CD4-positive, alpha-beta T cell treated with Interleukin-15 for 1 hour (primary cell): ENCODE measurements around the gene KLHL29.

ENCODE experiments used
- DNase-seq: peaks from one replicate; pipeline ENCODE4 v3.0.0-alpha.2; 2020

Gene KLHL29

GRCh38 chr2:23452853-23453420 lies 68.0 kb downstream of the KLHL29 start:
- no peak for DNase-seq

- no peak for DNase-seq
Measured at GRCh38 chr2:23453432-23453831, 68.5 kb downstream of the KLHL29 start.

GRCh38 chr2:23453836-23454460 lies 69.0 kb downstream of the KLHL29 start:
- no peak for DNase-seq

- DNase-seq: no peak
Measured at GRCh38 chr2:23454501-23455120, 69.6 kb downstream of the KLHL29 start.

- DNase-seq: no peak
Measured at GRCh38 chr2:23456396-23456795, 71.4 kb downstream of the KLHL29 start.

- DNase-seq: no peak
Measured at GRCh38 chr2:23456881-23457760, 72.1 kb downstream of the KLHL29 start.

- DNase-seq: no peak
Measured at GRCh38 chr2:23457990-23458682, 73.2 kb downstream of the KLHL29 start.

GRCh38 chr2:23459032-23459431 lies 74.1 kb downstream of the KLHL29 start:
- DNase-seq: no peak

GRCh38 chr2:23460228-23460627 lies 75.2 kb downstream of the KLHL29 start:
- DNase-seq: no peak

GRCh38 chr2:23460993-23461392 lies 76.0 kb downstream of the KLHL29 start:
- DNase-seq: no peak

- DNase-seq: no peak
Measured at GRCh38 chr2:23464156-23464555, 79.2 kb downstream of the KLHL29 start.

- no peak for DNase-seq
Measured at GRCh38 chr2:23464905-23465537, 80.0 kb downstream of the KLHL29 start.

GRCh38 chr2:23465936-23466335 lies 81.0 kb downstream of the KLHL29 start:
- no peak for DNase-seq

- DNase-seq: no peak
Measured at GRCh38 chr2:23467618-23468017, 82.6 kb downstream of the KLHL29 start.

- DNase-seq: no peak
Measured at GRCh38 chr2:23468474-23469141, 83.6 kb downstream of the KLHL29 start.

- DNase-seq: no peak
Measured at GRCh38 chr2:23469142-23469540, 84.2 kb downstream of the KLHL29 start.

- no peak for DNase-seq
Measured at GRCh38 chr2:23475036-23475435, 90.1 kb downstream of the KLHL29 start.

GRCh38 chr2:23475473-23475872 lies 90.5 kb downstream of the KLHL29 start:
- DNase-seq: no peak

GRCh38 chr2:23476786-23477185 lies 91.8 kb downstream of the KLHL29 start:
- DNase-seq: no peak

- no peak for DNase-seq
Measured at GRCh38 chr2:23477392-23477791, 92.4 kb downstream of the KLHL29 start.

- no peak for DNase-seq
Measured at GRCh38 chr2:23478087-23478932, 93.3 kb downstream of the KLHL29 start.
